HG03039 (cell line): ENCODE measurements around the gene YAP1.

ENCODE experiments used
- ATAC-seq: cut with Tn5 transposase; IDR thresholded peaks from one replicate; pipeline ENCODE4 v1.9.1; 2021; ENCODE audit warnings: mild to moderate bottlenecking, moderate library complexity; ENCODE audit not compliant: unreplicated experiment

Gene YAP1

GRCh38 chr11:102116453-102117205 lies 6.4 kb downstream of the YAP1 start:
- no peak for ATAC-seq

GRCh38 chr11:102117472-102118113 lies 7.3 kb downstream of the YAP1 start:
- no peak for ATAC-seq

GRCh38 chr11:102118937-102119336 lies 8.7 kb downstream of the YAP1 start:
- no peak for ATAC-seq

- ATAC-seq = no peak
Measured at GRCh38 chr11:102119997-102120396, 9.8 kb downstream of the YAP1 start.

GRCh38 chr11:102120437-102120973 lies 10.3 kb downstream of the YAP1 start:
- ATAC-seq = no peak

GRCh38 chr11:102121329-102121728 lies 11.1 kb downstream of the YAP1 start:
- no peak for ATAC-seq

GRCh38 chr11:102134597-102134996 lies 24.4 kb downstream of the YAP1 start:
- no peak for ATAC-seq

- ATAC-seq = no peak
Measured at GRCh38 chr11:102135256-102135655, 25.0 kb downstream of the YAP1 start.

GRCh38 chr11:102138223-102138622 lies 28.0 kb downstream of the YAP1 start:
- ATAC-seq = no peak

GRCh38 chr11:102138670-102139069 lies 28.4 kb downstream of the YAP1 start:
- no peak for ATAC-seq

- ATAC-seq = no peak
Measured at GRCh38 chr11:102139081-102139498, 28.8 kb downstream of the YAP1 start.

- no peak for ATAC-seq
Measured at GRCh38 chr11:102142333-102142732, 32.1 kb downstream of the YAP1 start.

- no peak for ATAC-seq
Measured at GRCh38 chr11:102143867-102144266, 33.6 kb downstream of the YAP1 start.

GRCh38 chr11:102144357-102145355 lies 34.4 kb downstream of the YAP1 start:
- ATAC-seq = no peak

GRCh38 chr11:102147015-102147414 lies 36.8 kb downstream of the YAP1 start:
- no peak for ATAC-seq

- ATAC-seq = no peak
Measured at GRCh38 chr11:102147632-102148031, 37.4 kb downstream of the YAP1 start.

GRCh38 chr11:102148059-102148458 lies 37.8 kb downstream of the YAP1 start:
- ATAC-seq = no peak

GRCh38 chr11:102151784-102152525 lies 41.7 kb downstream of the YAP1 start:
- no peak for ATAC-seq

GRCh38 chr11:102153082-102153481 lies 42.8 kb downstream of the YAP1 start:
- ATAC-seq = no peak

GRCh38 chr11:102154806-102155205 lies 44.6 kb downstream of the YAP1 start:
- no peak for ATAC-seq
